Measurements from ENCODE around the gene BABAM1.

The BABAM1 gene

DNA sequence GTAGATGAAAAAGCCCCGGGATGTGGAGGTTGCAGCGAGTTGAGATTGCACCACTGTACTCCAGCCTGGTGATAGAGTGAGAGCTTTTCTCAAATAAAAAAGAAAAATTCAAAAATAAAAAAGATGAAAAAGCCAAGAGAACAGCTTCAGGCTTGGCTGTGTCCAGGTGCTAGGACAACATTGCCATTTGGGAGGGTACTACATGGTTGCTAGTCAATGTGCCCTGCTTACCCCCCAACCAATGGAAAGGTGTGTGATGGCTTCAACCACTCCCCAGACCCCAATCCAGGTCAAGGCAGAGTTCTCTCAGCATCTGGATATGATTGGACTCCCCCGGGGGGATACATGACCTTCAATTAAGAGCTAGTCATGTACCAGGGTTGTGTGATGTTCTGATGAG lies 12.2 kb downstream of the BABAM1 start:
- no peaks in the 10 kb centered on the region for H3K79me2 ChIP-seq (ENCODE audit: insufficient read depth, low read length)
- H3K36me3 ChIP-seq (ENCODE audit: insufficient read depth, low read length): peaks cover 12% of the 10 kb centered on the region; the same call in 1 of the 2 replicates
- no peak overlapping the region for H3K9ac ChIP-seq (ENCODE audit: low read depth, low read length, poor library complexity, severe bottlenecking)
- no peaks in the 10 kb centered on the region for H3K9me3 ChIP-seq (ENCODE audit: insufficient read depth, low read depth, low read length)
- TF ChIP-seq, protein P1, sequence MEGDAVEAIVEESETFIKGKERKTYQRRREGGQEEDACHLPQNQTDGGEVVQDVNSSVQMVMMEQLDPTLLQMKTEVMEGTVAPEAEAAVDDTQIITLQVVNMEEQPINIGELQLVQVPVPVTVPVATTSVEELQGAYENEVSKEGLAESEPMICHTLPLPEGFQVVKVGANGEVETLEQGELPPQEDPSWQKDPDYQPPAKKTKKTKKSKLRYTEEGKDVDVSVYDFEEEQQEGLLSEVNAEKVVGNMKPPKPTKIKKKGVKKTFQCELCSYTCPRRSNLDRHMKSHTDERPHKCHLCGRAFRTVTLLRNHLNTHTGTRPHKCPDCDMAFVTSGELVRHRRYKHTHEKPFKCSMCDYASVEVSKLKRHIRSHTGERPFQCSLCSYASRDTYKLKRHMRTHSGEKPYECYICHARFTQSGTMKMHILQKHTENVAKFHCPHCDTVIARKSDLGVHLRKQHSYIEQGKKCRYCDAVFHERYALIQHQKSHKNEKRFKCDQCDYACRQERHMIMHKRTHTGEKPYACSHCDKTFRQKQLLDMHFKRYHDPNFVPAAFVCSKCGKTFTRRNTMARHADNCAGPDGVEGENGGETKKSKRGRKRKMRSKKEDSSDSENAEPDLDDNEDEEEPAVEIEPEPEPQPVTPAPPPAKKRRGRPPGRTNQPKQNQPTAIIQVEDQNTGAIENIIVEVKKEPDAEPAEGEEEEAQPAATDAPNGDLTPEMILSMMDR (conservative IDR thresholded peaks at IDR 0.05; ENCODE audit: low read length): no peak
- no peak for TF ChIP-seq EZH2phosphoT487 (IDR thresholded peaks at IDR 0.05; ENCODE audit: borderline replicate concordance)
- H2AFZ ChIP-seq (ENCODE audit: low read length): no peak overlapping the region
- H3K4me1 ChIP-seq (ENCODE audit: insufficient read depth, low read length, poor library complexity, severe bottlenecking): no peaks in the 10 kb centered on the region
- H3K27me3 ChIP-seq (ENCODE audit: insufficient read depth, low read length, poor library complexity, severe bottlenecking): no peaks in the 10 kb centered on the region
- H4K20me1 ChIP-seq (ENCODE audit: insufficient read depth, low read length, poor library complexity, severe bottlenecking): no peaks in the 10 kb centered on the region
- no peak overlapping the region for H3K4me2 ChIP-seq (ENCODE audit: low read depth, low read length, poor library complexity, severe bottlenecking)
- H3F3A ChIP-seq (ENCODE audit: low read depth): no peaks in the 10 kb centered on the region
- H3K4me3 ChIP-seq (ENCODE audit: low read length, poor library complexity, severe bottlenecking): no peak overlapping the region
- no peaks in the 10 kb centered on the region for H3K9me2 ChIP-seq (replicated peaks; ENCODE audit: low read depth, low read length)

DNA sequence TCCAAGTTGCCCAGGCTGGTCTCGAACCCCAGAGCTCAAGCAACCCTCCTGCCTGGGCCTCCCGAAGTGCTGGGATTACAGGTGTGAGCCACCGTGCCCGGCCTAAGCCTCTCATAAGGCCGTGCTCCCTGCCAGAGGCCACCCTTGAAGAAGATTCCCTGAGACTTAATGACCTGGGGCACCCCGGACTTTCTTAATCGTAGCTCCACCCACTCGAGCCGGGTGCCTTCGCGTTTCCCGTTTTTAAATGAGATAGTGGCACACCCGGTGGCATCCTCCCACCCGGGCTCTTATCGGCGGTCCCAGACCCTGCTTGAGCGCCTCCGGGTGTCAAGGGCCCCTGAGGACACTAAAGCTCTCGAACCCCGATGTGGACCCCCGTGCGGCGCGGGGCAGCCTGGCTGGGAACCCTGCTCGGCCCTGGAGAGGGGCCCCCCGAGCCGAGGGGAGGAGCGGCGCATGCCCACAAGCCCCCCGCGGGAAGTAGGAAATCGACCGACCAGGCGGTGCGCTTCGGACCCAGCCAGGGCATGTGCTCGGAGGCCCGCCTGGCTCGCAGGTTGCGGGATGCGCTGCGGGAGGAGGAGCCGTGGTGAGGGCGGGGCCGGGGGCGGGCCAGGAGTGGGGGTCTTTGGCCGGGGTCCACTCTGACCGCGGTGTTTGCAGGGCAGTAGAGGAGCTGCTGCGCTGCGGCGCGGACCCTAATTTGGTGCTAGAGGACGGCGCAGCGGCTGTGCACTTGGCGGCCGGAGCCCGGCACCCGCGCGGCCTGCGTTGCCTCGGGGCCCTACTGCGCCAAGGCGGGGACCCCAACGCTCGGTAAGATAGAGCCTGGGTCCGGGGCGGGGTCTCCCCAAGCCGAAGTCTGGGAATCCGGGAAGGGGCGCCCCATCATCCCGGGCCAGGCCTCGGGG lies 14.4 kb downstream of the BABAM1 start, which contains the start of gene ANKLE1:
TSS of gene ANKLE1 (plus strand) at position 511 of the 914 bp plus-strand sequence. CDS start at position 531, 20 bp downstream.
- Histone ChIP-seq H3K79me2 (ENCODE audit: insufficient read depth, low read length) (no peaks in the 10 kb centered on the region), H3K4me2 (ENCODE audit: low read depth, low read length, poor library complexity, severe bottlenecking) (no peak within 1 kb of the TSS), H2AFZ (ENCODE audit: low read length) (no peak within 1 kb of the TSS; the same call in 1 of the 2 replicates), H3K36me3 (ENCODE audit: insufficient read depth, low read length) (peaks cover 6% of the 10 kb centered on the region; the same call in 1 of the 2 replicates), H3K9me2 (replicated peaks; ENCODE audit: low read depth, low read length) (no peaks in the 10 kb centered on the region), H4K20me1 (ENCODE audit: insufficient read depth, low read length, poor library complexity, severe bottlenecking) (no peaks in the 10 kb centered on the region), H3K9me3 (ENCODE audit: insufficient read depth, low read depth, low read length) (no peaks in the 10 kb centered on the region), H3K4me3 (ENCODE audit: low read length, poor library complexity, severe bottlenecking) (no peak within 1 kb of the TSS), H3F3A (ENCODE audit: low read depth) (no peaks in the 10 kb centered on the region), H3K4me1 (ENCODE audit: insufficient read depth, low read length, poor library complexity, severe bottlenecking) (no peaks in the 10 kb centered on the region), H3K9ac (ENCODE audit: low read depth, low read length, poor library complexity, severe bottlenecking) (no peak within 1 kb of the TSS), H3K27me3 (ENCODE audit: insufficient read depth, low read length, poor library complexity, severe bottlenecking) (no peaks in the 10 kb centered on the region)
- TF ChIP-seq, protein P1 (conservative IDR thresholded peaks at IDR 0.05; ENCODE audit: low read length): no peak
- TF ChIP-seq EZH2phosphoT487 (IDR thresholded peaks at IDR 0.05; ENCODE audit: borderline replicate concordance): no peak

DNA sequence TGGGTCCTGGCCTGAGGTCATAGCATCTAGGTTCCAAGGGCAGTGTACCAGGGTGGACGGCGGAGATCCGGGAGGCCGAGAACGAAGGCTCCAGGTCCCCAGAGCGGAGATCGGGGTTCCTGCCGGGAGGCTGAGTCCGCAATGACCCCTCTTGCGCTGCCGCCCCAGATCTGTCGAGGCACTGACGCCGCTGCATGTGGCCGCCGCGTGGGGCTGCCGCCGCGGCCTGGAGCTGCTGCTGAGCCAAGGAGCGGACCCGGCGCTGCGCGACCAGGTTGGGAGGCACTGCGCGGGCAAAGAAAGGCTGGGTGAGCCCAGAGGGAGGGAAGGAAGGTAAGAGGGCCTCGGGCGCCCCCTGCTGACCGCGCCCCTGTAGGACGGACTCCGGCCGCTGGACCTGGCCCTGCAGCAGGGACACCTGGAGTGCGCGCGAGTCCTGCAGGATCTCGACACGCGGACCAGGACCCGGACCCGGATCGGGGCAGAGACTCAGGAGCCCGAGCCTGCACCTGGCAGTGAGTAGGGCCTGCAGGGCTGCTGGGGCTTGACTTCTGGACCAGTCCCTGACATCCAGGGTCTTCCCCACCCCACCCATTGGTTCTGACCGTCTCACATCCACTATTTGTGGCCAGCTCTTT lies 15.4 kb downstream of the BABAM1 start:
- TF ChIP-seq, protein P1 (conservative IDR thresholded peaks at IDR 0.05; ENCODE audit: low read length): peak; percentile 77
- TF ChIP-seq EZH2phosphoT487 (IDR thresholded peaks at IDR 0.05; ENCODE audit: borderline replicate concordance): no peak

More for the DNA sequence above, 15.4 kb downstream of the BABAM1 start:
- H3K36me3 ChIP-seq (ENCODE audit: insufficient read depth, low read length): 0 out of 2 replicates have a peak, but pooled peaks cover 3% of the 10 kb centered on the region
- H2AFZ ChIP-seq (ENCODE audit: low read length): no peak overlapping the region; the same call in 1 of the 2 replicates
- H4K20me1 ChIP-seq (ENCODE audit: insufficient read depth, low read length, poor library complexity, severe bottlenecking): no peaks in the 10 kb centered on the region
- no peak overlapping the region for H3K4me3 ChIP-seq (ENCODE audit: low read length, poor library complexity, severe bottlenecking)
- no peaks in the 10 kb centered on the region for H3K4me1 ChIP-seq (ENCODE audit: insufficient read depth, low read length, poor library complexity, severe bottlenecking)
- no peaks in the 10 kb centered on the region for H3K27me3 ChIP-seq (ENCODE audit: insufficient read depth, low read length, poor library complexity, severe bottlenecking)
- H3K9me2 ChIP-seq (replicated peaks; ENCODE audit: low read depth, low read length): no peaks in the 10 kb centered on the region
- H3K9ac ChIP-seq (ENCODE audit: low read depth, low read length, poor library complexity, severe bottlenecking): no peak overlapping the region
- H3K9me3 ChIP-seq (ENCODE audit: insufficient read depth, low read depth, low read length): no peaks in the 10 kb centered on the region
- H3K4me2 ChIP-seq (ENCODE audit: low read depth, low read length, poor library complexity, severe bottlenecking): no peak overlapping the region
- no peaks in the 10 kb centered on the region for H3F3A ChIP-seq (ENCODE audit: low read depth)
- H3K79me2 ChIP-seq (ENCODE audit: insufficient read depth, low read length): no peaks in the 10 kb centered on the region

Data from Loucy (cell line).